Stimulated activated naive CD8-positive, alpha-beta T cell treated with anti-CD3 and anti-CD28 coated beads, Interleukin-15, Interleukin-2, amounts not matched to agents 100 ng/mL and 50 ng/mL, for 24 hours (primary cell): ENCODE measurements around the gene CDKN2C.

Experiments
- H3K27ac Mint-ChIP-seq: one replicate; pipeline ENCODE4 v1.8.0; 2021; ENCODE audit warnings: mild to moderate bottlenecking, mixed read lengths
- H3K27me3 Mint-ChIP-seq: one replicate; pipeline ENCODE4 v1.8.0; 2021; ENCODE audit warnings: mixed read lengths
- H3K36me3 Mint-ChIP-seq: one replicate; pipeline ENCODE4 v1.8.0; 2021; ENCODE audit warnings: low read depth, mixed read lengths
- H3K4me1 Mint-ChIP-seq: one replicate; pipeline ENCODE4 v1.8.0; 2021; ENCODE audit warnings: low read depth, mixed read lengths
- H3K4me3 Mint-ChIP-seq: one replicate; pipeline ENCODE4 v1.8.0; 2021; ENCODE audit warnings: mild to moderate bottlenecking, mixed read lengths
- H3K9me3 Mint-ChIP-seq: one replicate; pipeline ENCODE4 v1.8.0; 2021; ENCODE audit warnings: mixed read lengths

CDKN2C gene

GRCh38 chr1:50971748-50972305, 1.8 kb downstream of the CDKN2C start:
- Mint-ChIP-seq H3K27ac (no peak overlapping the region), H3K27me3 (peaks cover 35% of the 10 kb centered on the region), H3K36me3 (peaks cover 17% of the 10 kb centered on the region), H3K4me1 (peaks cover 36% of the 10 kb centered on the region), H3K4me3 (no peak overlapping the region), H3K9me3 (no peaks in the 10 kb centered on the region)

DNA sequence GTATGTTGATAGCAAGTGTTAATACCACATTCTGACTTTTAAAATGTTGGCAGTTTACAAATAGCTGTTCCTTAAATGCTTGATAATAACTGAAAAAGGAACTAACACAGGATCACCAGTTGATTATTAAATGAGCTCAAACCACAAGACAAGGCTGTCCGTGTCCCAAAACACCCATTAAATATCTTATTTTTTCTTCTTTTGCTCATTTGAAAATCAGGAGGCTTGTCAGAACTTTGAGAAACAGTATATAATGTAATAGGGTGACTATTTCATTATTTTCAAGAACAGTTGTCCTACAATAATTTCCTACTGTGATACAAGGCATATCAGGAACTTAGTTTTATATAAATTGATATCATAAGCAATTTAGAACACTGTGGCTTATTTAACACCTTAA, 2.7 kb downstream of the CDKN2C start:
- Mint-ChIP-seq H3K9me3 (no peaks in the 10 kb centered on the region), H3K4me1 (peaks cover 31% of the 10 kb centered on the region), H3K4me3 (no peak overlapping the region), H3K27ac (no peak overlapping the region), H3K36me3 (peaks cover 17% of the 10 kb centered on the region), H3K27me3 (peaks cover 36% of the 10 kb centered on the region)

DNA sequence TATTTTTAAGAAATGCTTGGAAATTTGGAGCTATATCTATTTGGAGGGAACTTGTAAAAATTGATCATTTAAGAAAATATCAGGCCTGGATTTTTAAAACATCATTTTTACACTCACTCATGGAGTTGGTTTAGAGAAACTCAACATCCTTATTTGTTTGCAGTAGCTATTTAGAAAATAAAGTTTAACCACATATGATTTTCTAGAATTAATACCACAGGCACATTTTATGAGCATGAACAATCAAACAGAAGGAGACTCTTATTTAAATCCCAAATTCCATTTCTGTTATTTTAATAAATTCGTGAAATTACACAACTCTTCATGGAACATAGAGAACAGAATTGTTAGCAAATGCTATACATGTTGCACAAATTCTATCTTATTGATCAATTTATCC, 3.2 kb downstream of the CDKN2C start:
- peaks cover 29% of the 10 kb centered on the region for H3K4me1 Mint-ChIP-seq
- H3K9me3 Mint-ChIP-seq, result no peaks in the 10 kb centered on the region
- peaks cover 36% of the 10 kb centered on the region for H3K27me3 Mint-ChIP-seq
- H3K27ac Mint-ChIP-seq, result no peak overlapping the region
- peaks cover 17% of the 10 kb centered on the region for H3K36me3 Mint-ChIP-seq
- no peak overlapping the region for H3K4me3 Mint-ChIP-seq

DNA sequence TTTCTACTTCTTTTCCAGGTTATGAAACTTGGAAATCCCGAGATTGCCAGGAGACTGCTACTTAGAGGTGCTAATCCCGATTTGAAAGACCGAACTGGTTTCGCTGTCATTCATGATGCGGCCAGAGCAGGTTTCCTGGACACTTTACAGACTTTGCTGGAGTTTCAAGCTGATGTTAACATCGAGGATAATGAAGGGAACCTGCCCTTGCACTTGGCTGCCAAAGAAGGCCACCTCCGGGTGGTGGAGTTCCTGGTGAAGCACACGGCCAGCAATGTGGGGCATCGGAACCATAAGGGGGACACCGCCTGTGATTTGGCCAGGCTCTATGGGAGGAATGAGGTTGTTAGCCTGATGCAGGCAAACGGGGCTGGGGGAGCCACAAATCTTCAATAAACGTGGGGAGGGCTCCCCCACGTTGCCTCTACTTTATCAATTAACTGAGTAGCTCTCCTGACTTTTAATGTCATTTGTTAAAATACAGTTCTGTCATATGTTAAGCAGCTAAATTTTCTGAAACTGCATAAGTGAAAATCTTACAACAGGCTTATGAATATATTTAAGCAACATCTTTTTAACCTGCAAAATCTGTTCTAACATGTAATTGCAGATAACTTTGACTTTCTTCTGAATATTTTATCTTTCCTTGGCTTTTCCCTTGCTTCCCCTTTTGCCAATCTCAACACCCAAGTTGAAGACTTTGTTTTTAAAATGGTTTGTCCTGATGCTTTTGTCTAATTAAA, 4.0 kb downstream of the CDKN2C start:
- H3K27me3 Mint-ChIP-seq, result peaks cover 44% of the 10 kb centered on the region
- H3K36me3 Mint-ChIP-seq, result peaks cover 17% of the 10 kb centered on the region
- peaks cover 37% of the 10 kb centered on the region for H3K4me1 Mint-ChIP-seq
- no peak overlapping the region for H3K27ac Mint-ChIP-seq
- no peaks in the 10 kb centered on the region for H3K9me3 Mint-ChIP-seq
- H3K4me3 Mint-ChIP-seq, result no peak overlapping the region

DNA sequence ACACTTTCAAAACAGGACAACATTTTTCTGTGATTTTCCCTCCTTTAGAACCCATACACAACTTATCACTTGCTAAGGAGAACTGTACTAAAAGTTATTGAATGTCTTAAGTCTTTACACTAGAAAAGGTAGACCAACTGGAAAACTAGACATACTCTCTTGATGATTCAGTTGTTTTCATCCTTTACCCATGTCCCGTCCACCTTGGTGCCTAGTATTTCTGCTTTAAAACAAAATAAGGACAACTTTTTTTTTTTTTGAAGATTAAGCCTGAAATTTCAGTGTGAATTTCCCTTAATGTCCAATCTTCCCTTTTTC, 4.5 kb downstream of the CDKN2C start:
- Mint-ChIP-seq H3K27ac (no peak overlapping the region), H3K9me3 (no peaks in the 10 kb centered on the region), H3K36me3 (peaks cover 17% of the 10 kb centered on the region), H3K27me3 (peaks cover 49% of the 10 kb centered on the region), H3K4me3 (no peak overlapping the region), H3K4me1 (peaks cover 42% of the 10 kb centered on the region)

DNA sequence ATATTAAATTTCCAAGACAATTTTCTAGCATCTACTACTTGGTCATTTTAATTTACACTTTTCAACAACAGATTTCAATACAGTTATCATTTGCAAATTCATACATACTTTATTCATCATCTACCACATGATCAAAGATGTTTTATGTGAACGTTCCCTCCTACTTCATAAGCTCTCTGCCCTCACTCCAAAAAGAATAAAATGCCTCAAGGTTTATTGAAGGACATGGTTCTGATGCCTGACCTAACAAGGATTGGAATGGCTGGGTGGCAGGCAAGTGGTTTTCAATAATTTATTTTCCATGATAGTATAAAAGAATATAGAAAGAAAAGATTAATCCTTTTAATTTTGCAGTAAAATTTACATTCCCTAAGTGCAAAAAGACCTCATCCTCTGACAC, 5.4 kb downstream of the CDKN2C start:
- Mint-ChIP-seq H3K9me3 (no peaks in the 10 kb centered on the region), H3K4me3 (no peak overlapping the region), H3K36me3 (peaks cover 17% of the 10 kb centered on the region), H3K27me3 (peaks cover 49% of the 10 kb centered on the region), H3K4me1 (peaks cover 37% of the 10 kb centered on the region), H3K27ac (no peak overlapping the region)

DNA sequence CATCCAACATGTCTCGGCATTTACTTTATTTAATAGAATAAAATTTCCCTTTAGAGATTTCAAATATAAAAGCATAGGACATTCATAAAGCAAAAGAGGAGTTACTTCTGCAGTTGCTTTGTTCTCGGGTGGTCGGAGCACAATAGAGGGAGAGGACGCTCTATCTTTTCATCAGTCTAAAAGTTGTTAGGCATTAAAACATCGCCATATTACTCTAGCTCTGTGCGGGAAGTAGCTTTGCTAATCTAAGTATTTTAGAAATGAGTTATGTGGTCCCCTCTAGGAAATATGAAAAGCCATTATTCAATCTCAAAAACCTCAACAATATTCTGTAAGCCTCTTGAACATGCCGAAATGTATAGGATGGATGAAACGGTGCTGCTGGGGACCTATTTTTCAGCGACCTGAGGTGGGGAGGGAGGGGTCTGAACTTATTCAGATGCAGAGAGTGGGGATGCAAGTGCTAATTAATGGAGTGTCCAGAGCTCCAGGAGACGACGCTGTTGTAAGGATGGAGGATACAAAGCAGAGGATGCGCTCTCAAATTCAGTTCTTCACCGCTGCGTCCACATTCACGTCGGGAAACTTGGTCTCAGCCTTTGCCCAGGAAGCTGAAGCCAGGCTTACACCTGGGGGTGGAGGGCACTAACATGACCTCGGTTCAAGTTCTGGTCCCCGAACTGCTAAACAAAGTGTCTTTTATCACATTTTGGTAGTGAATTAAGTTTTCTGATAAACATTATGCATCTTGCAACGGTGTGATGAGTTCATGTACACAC, 6.3 kb downstream of the CDKN2C start:
- peak overlapping the region; percentile 9 for H3K27ac Mint-ChIP-seq
- H3K27me3 Mint-ChIP-seq, result peaks cover 47% of the 10 kb centered on the region
- peaks cover 17% of the 10 kb centered on the region for H3K36me3 Mint-ChIP-seq
- H3K4me1 Mint-ChIP-seq, result peaks cover 29% of the 10 kb centered on the region
- no peaks in the 10 kb centered on the region for H3K9me3 Mint-ChIP-seq
- H3K4me3 Mint-ChIP-seq, result peak overlapping the region; percentile 81

- Mint-ChIP-seq H3K9me3 (no peaks in the 10 kb centered on the region), H3K4me3 (peak overlapping the region; percentile 81), H3K36me3 (peaks cover 17% of the 10 kb centered on the region), H3K27me3 (peaks cover 47% of the 10 kb centered on the region), H3K27ac (peak overlapping the region; percentile 9), H3K4me1 (peaks cover 24% of the 10 kb centered on the region)
Measured at GRCh38 chr1:50976890-50977574, 7.0 kb downstream of the CDKN2C start.

GRCh38 chr1:50977575-50978143, 7.6 kb downstream of the CDKN2C start:
- Mint-ChIP-seq H3K36me3 (peaks cover 17% of the 10 kb centered on the region), H3K4me1 (peaks cover 23% of the 10 kb centered on the region), H3K27ac (no peak overlapping the region), H3K9me3 (no peaks in the 10 kb centered on the region), H3K27me3 (peaks cover 47% of the 10 kb centered on the region), H3K4me3 (peak overlapping the region; percentile 81)

DNA sequence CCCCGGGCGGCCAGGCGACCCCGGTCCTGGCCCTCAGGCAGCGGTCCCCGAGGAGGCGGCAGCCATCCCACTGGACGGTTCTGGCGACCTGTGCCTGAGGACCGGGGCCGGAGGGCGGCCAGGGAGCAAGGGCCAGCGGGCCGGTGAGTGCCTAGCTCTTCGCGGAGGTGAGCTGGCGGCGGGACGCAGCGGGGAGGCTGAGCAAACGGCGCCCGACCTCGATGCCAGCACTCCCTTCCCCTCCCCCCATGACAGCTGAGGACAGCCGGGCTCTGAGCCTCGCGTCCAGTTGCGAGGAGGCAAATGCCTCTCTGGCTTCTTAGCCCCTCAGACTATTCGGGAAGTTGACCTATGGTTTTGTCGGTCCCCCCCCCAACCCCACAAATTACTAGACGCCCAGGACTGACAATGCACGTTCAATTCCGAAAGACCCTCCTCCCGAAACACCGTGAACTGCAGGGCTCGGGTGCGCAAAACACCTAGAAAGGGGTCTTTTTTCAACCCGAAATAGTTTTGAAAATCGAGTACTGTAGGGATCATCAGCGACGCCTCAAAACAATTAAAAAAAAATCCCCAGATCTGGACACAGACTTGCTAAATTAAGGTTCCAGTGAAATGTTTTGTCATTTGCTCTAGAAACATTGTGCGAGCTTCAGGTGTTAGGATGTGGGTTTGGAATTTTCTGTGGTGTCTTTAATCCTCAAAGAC, 8.3 kb downstream of the CDKN2C start:
- Mint-ChIP-seq H3K4me1 (peaks cover 23% of the 10 kb centered on the region), H3K27me3 (peaks cover 47% of the 10 kb centered on the region), H3K4me3 (peak overlapping the region; percentile 81)

DNA sequence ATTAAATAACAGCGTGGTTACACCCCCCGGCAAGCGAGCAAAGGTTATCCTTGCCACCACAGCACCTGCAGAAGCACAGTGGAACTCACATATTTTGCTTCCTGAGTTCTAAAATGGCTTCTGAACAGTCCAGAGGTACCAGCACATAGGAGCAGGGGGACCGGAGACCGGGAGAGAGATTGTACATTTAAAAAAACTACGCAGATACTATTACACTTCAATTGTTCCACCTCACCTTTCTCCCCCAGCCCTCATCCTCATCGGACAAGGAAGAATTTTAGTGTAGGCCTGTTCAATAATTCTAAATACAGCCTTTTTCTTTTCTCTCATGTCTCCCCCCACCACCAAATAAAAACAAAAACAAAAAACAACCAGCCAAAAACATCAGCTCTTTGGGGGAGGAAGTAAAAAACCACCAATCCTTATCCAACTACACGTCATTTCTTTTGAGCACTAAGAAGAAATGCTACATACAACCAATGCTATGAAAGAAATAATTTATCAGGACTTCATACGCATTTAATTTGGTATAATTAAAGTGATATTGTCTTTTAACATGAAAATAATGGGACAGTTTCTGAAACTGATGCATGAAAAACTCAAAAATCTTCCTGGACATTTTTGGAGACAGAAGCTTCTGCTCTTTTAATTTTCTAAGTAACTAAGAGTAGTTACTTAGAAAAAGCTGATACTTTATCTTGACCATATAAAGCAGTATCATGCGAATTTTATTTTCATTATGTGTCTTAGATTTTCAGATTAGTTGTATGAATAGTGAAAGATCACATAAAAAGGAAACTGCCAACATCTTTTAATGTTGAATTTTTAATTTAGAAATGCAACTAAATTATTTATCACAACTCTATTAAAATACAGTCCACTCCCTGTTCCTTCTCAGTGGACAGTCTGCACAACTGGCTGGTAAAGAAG, 9.1 kb downstream of the CDKN2C start:
- no peaks in the 10 kb centered on the region for H3K9me3 Mint-ChIP-seq
- peaks cover 23% of the 10 kb centered on the region for H3K4me1 Mint-ChIP-seq
- H3K27ac Mint-ChIP-seq, result peak overlapping the region; percentile 82
- peaks cover 40% of the 10 kb centered on the region for H3K27me3 Mint-ChIP-seq
- H3K36me3 Mint-ChIP-seq, result peaks cover 10% of the 10 kb centered on the region
- peak overlapping the region; percentile 81 for H3K4me3 Mint-ChIP-seq

More for the DNA sequence above, 8.3 kb downstream of the CDKN2C start:
- peaks cover 17% of the 10 kb centered on the region for H3K36me3 Mint-ChIP-seq
- peak overlapping the region; percentile 82 for H3K27ac Mint-ChIP-seq
- no peaks in the 10 kb centered on the region for H3K9me3 Mint-ChIP-seq

- no peaks in the 10 kb centered on the region for H3K9me3 Mint-ChIP-seq
- no peak overlapping the region for H3K27ac Mint-ChIP-seq
- peaks cover 23% of the 10 kb centered on the region for H3K4me1 Mint-ChIP-seq
- H3K36me3 Mint-ChIP-seq, result peaks cover 3% of the 10 kb centered on the region
- peaks cover 33% of the 10 kb centered on the region for H3K27me3 Mint-ChIP-seq
- no peak overlapping the region for H3K4me3 Mint-ChIP-seq
Measured at GRCh38 chr1:50979937-50980336, 9.9 kb downstream of the CDKN2C start.

- Mint-ChIP-seq H3K27ac (no peak overlapping the region), H3K4me3 (no peak overlapping the region)
Measured at GRCh38 chr1:50980505-50980904, 10.5 kb downstream of the CDKN2C start.

More at GRCh38 chr1:50980505-50980904, 10.5 kb downstream of the CDKN2C start:
- no peaks in the 10 kb centered on the region for H3K9me3 Mint-ChIP-seq
- peaks cover under 1% of the 10 kb centered on the region for H3K36me3 Mint-ChIP-seq
- peaks cover 23% of the 10 kb centered on the region for H3K4me1 Mint-ChIP-seq
- peaks cover 32% of the 10 kb centered on the region for H3K27me3 Mint-ChIP-seq
